HepG2 (cell line): ENCODE data around the gene PRSS2. TPM values are rescaled to one million over a fixed set of nuclear protein-coding genes. Genes with fewer than 3 reads are reported as not detected.

Source experiments
- ATAC-seq: fragments of 200-7000 bp; cut with Tn5 transposase; 3 replicates; pipeline ENCODE4 v1.9.1; 2020; ENCODE audit warnings: mild to moderate bottlenecking, moderate library complexity
- BruUV-seq: library from RNA; stranded (reverse); fragments of 400-500 nt; replicated peaks from 2 replicates; lab custom pipeline; 2021; lab: Mats Ljungman, UMichigan
- CTCF ChIA-PET: fragments of 300-600 bp; formaldehyde crosslinking; extraction: SDS; loops from one replicate; lab custom pipeline; 2021; ENCODE audit warnings: low total read pairs, inconsistent platforms, low intra/inter-chr PET ratio; lab: Yijun Ruan, JAX
- POLR2A ChIA-PET: fragments of 350-600 bp; sonication (Branson Sonifier 250); formaldehyde crosslinking; loops from one replicate; lab custom pipeline; 2020; ENCODE audit warnings: antibody characterized with exemption, inconsistent platforms; lab: Yijun Ruan, JAX
- DNase-seq: peaks from one replicate; pipeline ENCODE4 v3.0.0-alpha.2; 2015; ENCODE audit warnings: low spot score
- FAIRE-seq: peaks from 3 replicates; lab custom pipeline; 2011; peaks lifted over from hg19 to GRCh38; lab: Jason Lieb, UNC
- H2AFZ ChIP-seq: one replicate; pipeline ENCODE4 v1.6.1; 2011; ENCODE audit warnings: low read length, inconsistent platforms
- H3K27ac ChIP-seq: fragments of 300-600 bp; 3 replicates; pipeline ENCODE4 v1.8.0; 2011; ENCODE audit warnings: mixed run types, mild to moderate bottlenecking, mixed read lengths, low read length, inconsistent platforms; ENCODE audit not compliant: insufficient read depth; ENCODE audit errors: extremely low read length
- H3K27me3 ChIP-seq, 2 experiments: fragments of 200-600 bp in 1 of 2; 2 replicates in 1 of 2; 3 replicates in 1 of 2; pipeline versions ENCODE4 v1.6.0 to v1.8.0; 2011; ENCODE audit warnings: low read length in 2 of 2, mild to moderate bottlenecking in 2 of 2, moderate library complexity in 2 of 2, inconsistent platforms in 1 of 2; ENCODE audit not compliant: insufficient read depth in 2 of 2, control insufficient read depth in 1 of 2
- H3K36me3 ChIP-seq, 2 experiments: fragments of 200-600 bp in 1 of 2; replicated peaks in 1 of 2; 2 replicates in 1 of 2; 3 replicates in 1 of 2; pipeline versions ENCODE4 v1.5.1 to v1.8.0; 2011; ENCODE audit warnings: low read length in 2 of 2, inconsistent platforms in 1 of 2; ENCODE audit not compliant: insufficient read depth in 2 of 2, control insufficient read depth in 1 of 2
- H3K4me1 ChIP-seq: 2 replicates; pipeline ENCODE4 v1.5.1; 2012; ENCODE audit warnings: low read length, inconsistent platforms; ENCODE audit not compliant: insufficient read depth
- H3K4me2 ChIP-seq: 2 replicates; pipeline ENCODE4 v1.6.0; 2011; ENCODE audit warnings: low read depth, low read length, inconsistent platforms
- H3K4me3 ChIP-seq, 3 experiments: fragments of 200-600 bp in 1 of 3; sonication (generic), shearing (Covaris generic) in 1 of 3; replicated peaks in 1 of 3; 2 replicates each; pipeline ENCODE4 v1.5.1; 2011 to 2016; ENCODE audit warnings: low read length in 3 of 3, inconsistent platforms in 2 of 3, low read depth in 2 of 3, mild to moderate bottlenecking in 2 of 3, control low read depth in 1 of 3, mixed read lengths in 1 of 3; ENCODE audit not compliant: insufficient read depth in 1 of 3
- H3K79me2 ChIP-seq: one replicate; pipeline ENCODE4 v1.6.1; 2011; ENCODE audit warnings: low read length, inconsistent platforms; ENCODE audit not compliant: insufficient read depth
- H3K9ac ChIP-seq: 2 replicates; pipeline ENCODE4 v1.6.0; 2011; ENCODE audit warnings: mild to moderate bottlenecking, low read depth, low read length, inconsistent platforms; ENCODE audit not compliant: insufficient read depth
- H3K9me3 ChIP-seq: 2 replicates; pipeline ENCODE4 v1.5.1; 2012; ENCODE audit warnings: mild to moderate bottlenecking, low read length
- H4K20me1 ChIP-seq: 2 replicates; pipeline ENCODE4 v1.6.0; 2011; ENCODE audit warnings: inconsistent platforms, mild to moderate bottlenecking, low read length, moderate library complexity; ENCODE audit not compliant: insufficient read depth
- BRD4 ChIP-seq: sonication (generic); formaldehyde crosslinking; IDR thresholded peaks from 2 replicates; pipeline ENCODE4 v1.4.0; 2020; ENCODE audit warnings: missing genetic modification reagents
- MAFK ChIP-seq, 2 experiments: IDR thresholded peaks in 1 of 2; conservative IDR thresholded peaks in 1 of 2; 2 replicates each; pipeline ENCODE4 v1.6.1; 2011; ENCODE audit warnings: improper control_type of control experiment in 2 of 2, low read length in 2 of 2
- MED1 ChIP-seq: sonication (generic); formaldehyde crosslinking; IDR thresholded peaks from 2 replicates; pipeline ENCODE4 v1.4.0; 2020; ENCODE audit warnings: missing genetic modification reagents
- SMARCC2 ChIP-seq: fragments of 450-650 bp; IDR thresholded peaks from 2 replicates; pipeline ENCODE4 v1.6.1; 2017; ENCODE audit warnings: antibody characterized with exemption, mild to moderate bottlenecking
- SUZ12 ChIP-seq: fragments of 150-350 bp; IDR thresholded peaks from 2 replicates; pipeline ENCODE4 v1.6.1; 2014; ENCODE audit warnings: low read depth, low read length
- ZBTB46 ChIP-seq: sonication (generic); formaldehyde crosslinking; IDR thresholded peaks from 2 replicates; pipeline ENCODE4 v1.4.0; 2020; ENCODE audit warnings: mild to moderate bottlenecking, missing genetic modification reagents, borderline replicate concordance
- ZFP36L1 ChIP-seq: sonication (generic); formaldehyde crosslinking; IDR thresholded peaks from 2 replicates; pipeline ENCODE4 v1.8.0; 2022; ENCODE audit warnings: mild to moderate bottlenecking, missing genetic modification reagents, moderate library complexity
- ZNF136 ChIP-seq: sonication (generic); formaldehyde crosslinking; IDR thresholded peaks from 2 replicates; pipeline ENCODE4 v1.8.1; 2022; ENCODE audit warnings: low read depth, mild to moderate bottlenecking, moderate library complexity, missing genetic modification reagents
- ZNF343 ChIP-seq: sonication (generic); formaldehyde crosslinking; IDR thresholded peaks from 2 replicates; pipeline ENCODE4 v1.4.0; 2020; ENCODE audit warnings: mild to moderate bottlenecking, missing genetic modification reagents
- ZNF451 ChIP-seq: sonication (generic); formaldehyde crosslinking; IDR thresholded peaks from 2 replicates; pipeline ENCODE4 v1.5.0; 2020; ENCODE audit warnings: mild to moderate bottlenecking, missing genetic modification reagents
- WGBS: methylation state at CpG from one replicate; pipeline ENCODE4 v1.1.6; 2017; ENCODE audit warnings: low lambda C conversion rate; 5-methylcytosine and 5-hydroxymethylcytosine counted together
- in situ Hi-C: cut with HindIII; loops from 2 replicates; pipeline ENCODE4 v1.10.0; 2017; ENCODE audit warnings: low pct_unique_long_range_greater_than_20kb; ENCODE audit not compliant: extremely low pct_ligation_motif_present
- intact Hi-C: fragments of 100-400 bp; cut with micrococcal nuclease; formaldehyde crosslinking; loops from one replicate; pipeline ENCODE4 v1.10.0; 2022; ENCODE audit not compliant: unreplicated experiment
- polyA plus RNA-seq, 8 experiments: library from polyadenylated mRNA; depleted of rRNA in 3 of 8; stranded (reverse) in 7 of 8; unstranded in 1 of 8; fragments of >200 nt; fragmentation: Illumina TruSeq in 4 of 8; extraction: Trizol in 4 of 8; gene quantifications; 2 replicates each; pipeline versions ENCODE4 v1.2.1 to v1.2.3, GENCODE V29; 2011 to 2016; ENCODE audit warnings: low read depth in 4 of 8, missing spikeins in 1 of 8, mixed read lengths in 1 of 8; ENCODE audit not compliant: insufficient read depth in 1 of 8
- total RNA-seq, 5 experiments: library from RNA; depleted of rRNA; stranded (reverse); fragments of >200 nt; fragmentation: Illumina TruSeq; extraction: Trizol; gene quantifications; 2 replicates each; pipeline ENCODE4 v1.2.3, GENCODE V29; 2016; ENCODE audit warnings: low read depth in 1 of 5
- TF ChIP-seq, protein P1 (sequence below): sonication (generic); formaldehyde crosslinking; conservative IDR thresholded peaks from 2 replicates; pipeline ENCODE4 v1.4.0; 2020; ENCODE audit warnings: missing genetic modification reagents
- TF ChIP-seq, protein P2 (sequence below): sonication (generic); formaldehyde crosslinking; IDR thresholded peaks from 2 replicates; pipeline ENCODE4 v1.4.0; 2020; ENCODE audit warnings: mild to moderate bottlenecking, low read depth, missing genetic modification reagents
- TF ChIP-seq, protein P3 (sequence below): IDR thresholded peaks from 2 replicates; pipeline ENCODE4 v1.6.1; 2016; ENCODE audit warnings: missing compliant biosample characterization, missing genetic modification reagents, borderline replicate concordance
- TF ChIP-seq, protein P4 (sequence below): sonication (generic); formaldehyde crosslinking; IDR thresholded peaks from 2 replicates; pipeline ENCODE4 v1.9.0; 2021; ENCODE audit warnings: missing genetic modification reagents, borderline replicate concordance

PRSS2 gene
- total and polyA plus RNA-seq, 2 of the 13 experiments (the other 11 are each of a cell fraction or from before 2014, with no cell fraction given): not detected

DNA sequence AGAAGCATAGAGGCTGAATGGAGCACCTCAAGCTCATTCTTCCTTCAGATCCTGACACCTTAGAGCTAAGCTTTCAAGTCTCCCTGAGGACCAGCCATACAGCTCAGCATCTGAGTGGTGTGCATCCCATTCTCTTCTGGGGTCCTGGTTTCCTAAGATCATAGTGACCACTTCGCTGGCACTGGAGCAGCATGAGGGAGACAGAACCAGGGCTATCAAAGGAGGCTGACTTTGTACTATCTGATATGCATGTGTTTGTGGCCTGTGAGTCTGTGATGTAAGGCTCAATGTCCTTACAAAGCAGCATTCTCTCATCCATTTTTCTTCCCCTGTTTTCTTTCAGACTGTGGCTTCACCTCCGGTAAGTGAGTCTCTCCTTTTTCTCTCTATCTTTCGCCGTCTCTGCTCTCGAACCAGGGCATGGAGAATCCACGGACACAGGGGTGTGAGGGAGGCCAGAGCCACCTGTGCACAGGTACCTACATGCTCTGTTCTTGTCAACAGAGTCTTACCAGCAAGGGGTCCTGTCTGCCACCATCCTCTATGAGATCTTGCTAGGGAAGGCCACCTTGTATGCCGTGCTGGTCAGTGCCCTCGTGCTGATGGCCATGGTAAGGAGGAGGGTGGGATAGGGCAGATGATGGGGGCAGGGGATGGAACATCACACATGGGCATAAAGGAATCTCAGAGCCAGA, 31.0 kb downstream of the PRSS2 start:
- Histone ChIP-seq H3K4me1 (no peaks in the 10 kb centered on the region), H3K27me3 (peaks cover 6 to 29% of the 10 kb centered on the region in 2 experiments; a peak in 3 of 5 replicates)

More for the DNA sequence above, 31.0 kb downstream of the PRSS2 start:
- no TSS peak for BruUV-seq
- Histone ChIP-seq H2AFZ (no peak overlapping the region), H3K9me3 (no peaks in the 10 kb centered on the region), H3K27ac (no peak overlapping the region), H3K36me3 (no peaks in the 10 kb centered on the region), H3K4me3 (no peak overlapping the region), H3K79me2 (no peaks in the 10 kb centered on the region), H3K4me2 (no peak overlapping the region), H3K9ac (no peak overlapping the region), H4K20me1 (no peaks in the 10 kb centered on the region)
- intact Hi-C loops: no loop called here
- in situ Hi-C loops: no loop called here
- DNase-seq (no peak), ATAC-seq (no peak), FAIRE-seq (no peak)
- TF ChIP-seq ZNF451 (no peak), ZFP36L1 (CRISPR knock-in tag) (no peak), SUZ12 (no peak), SMARCC2 (no peak), ZNF343 (no peak), ZNF136 (CRISPR knock-in tag) (no peak), MED1 (CRISPR knock-in tag) (no peak), ZBTB46 (CRISPR knock-in tag) (no peak), BRD4 (CRISPR knock-in tag) (no peak), MAFK (conservative IDR thresholded peaks at IDR 0.05 in 1 of 2, IDR thresholded peaks at IDR 0.05 in 1 of 2; ENCODE audit: low read length in 2 of 2) (no peak)
- TF ChIP-seq, protein P1, sequence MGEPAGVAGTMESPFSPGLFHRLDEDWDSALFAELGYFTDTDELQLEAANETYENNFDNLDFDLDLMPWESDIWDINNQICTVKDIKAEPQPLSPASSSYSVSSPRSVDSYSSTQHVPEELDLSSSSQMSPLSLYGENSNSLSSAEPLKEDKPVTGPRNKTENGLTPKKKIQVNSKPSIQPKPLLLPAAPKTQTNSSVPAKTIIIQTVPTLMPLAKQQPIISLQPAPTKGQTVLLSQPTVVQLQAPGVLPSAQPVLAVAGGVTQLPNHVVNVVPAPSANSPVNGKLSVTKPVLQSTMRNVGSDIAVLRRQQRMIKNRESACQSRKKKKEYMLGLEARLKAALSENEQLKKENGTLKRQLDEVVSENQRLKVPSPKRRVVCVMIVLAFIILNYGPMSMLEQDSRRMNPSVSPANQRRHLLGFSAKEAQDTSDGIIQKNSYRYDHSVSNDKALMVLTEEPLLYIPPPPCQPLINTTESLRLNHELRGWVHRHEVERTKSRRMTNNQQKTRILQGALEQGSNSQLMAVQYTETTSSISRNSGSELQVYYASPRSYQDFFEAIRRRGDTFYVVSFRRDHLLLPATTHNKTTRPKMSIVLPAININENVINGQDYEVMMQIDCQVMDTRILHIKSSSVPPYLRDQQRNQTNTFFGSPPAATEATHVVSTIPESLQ (CRISPR knock-in tag): no peak
- TF ChIP-seq, protein P2, sequence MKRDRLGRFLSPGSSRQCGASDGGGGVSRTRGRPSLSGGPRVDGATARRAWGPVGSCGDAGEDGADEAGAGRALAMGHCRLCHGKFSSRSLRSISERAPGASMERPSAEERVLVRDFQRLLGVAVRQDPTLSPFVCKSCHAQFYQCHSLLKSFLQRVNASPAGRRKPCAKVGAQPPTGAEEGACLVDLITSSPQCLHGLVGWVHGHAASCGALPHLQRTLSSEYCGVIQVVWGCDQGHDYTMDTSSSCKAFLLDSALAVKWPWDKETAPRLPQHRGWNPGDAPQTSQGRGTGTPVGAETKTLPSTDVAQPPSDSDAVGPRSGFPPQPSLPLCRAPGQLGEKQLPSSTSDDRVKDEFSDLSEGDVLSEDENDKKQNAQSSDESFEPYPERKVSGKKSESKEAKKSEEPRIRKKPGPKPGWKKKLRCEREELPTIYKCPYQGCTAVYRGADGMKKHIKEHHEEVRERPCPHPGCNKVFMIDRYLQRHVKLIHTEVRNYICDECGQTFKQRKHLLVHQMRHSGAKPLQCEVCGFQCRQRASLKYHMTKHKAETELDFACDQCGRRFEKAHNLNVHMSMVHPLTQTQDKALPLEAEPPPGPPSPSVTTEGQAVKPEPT (CRISPR knock-in tag): no peak
- TF ChIP-seq, protein P3, sequence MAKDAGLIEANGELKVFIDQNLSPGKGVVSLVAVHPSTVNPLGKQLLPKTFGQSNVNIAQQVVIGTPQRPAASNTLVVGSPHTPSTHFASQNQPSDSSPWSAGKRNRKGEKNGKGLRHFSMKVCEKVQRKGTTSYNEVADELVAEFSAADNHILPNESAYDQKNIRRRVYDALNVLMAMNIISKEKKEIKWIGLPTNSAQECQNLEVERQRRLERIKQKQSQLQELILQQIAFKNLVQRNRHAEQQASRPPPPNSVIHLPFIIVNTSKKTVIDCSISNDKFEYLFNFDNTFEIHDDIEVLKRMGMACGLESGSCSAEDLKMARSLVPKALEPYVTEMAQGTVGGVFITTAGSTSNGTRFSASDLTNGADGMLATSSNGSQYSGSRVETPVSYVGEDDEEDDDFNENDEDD (CRISPR knock-in tag): no peak
- TF ChIP-seq, protein P4, sequence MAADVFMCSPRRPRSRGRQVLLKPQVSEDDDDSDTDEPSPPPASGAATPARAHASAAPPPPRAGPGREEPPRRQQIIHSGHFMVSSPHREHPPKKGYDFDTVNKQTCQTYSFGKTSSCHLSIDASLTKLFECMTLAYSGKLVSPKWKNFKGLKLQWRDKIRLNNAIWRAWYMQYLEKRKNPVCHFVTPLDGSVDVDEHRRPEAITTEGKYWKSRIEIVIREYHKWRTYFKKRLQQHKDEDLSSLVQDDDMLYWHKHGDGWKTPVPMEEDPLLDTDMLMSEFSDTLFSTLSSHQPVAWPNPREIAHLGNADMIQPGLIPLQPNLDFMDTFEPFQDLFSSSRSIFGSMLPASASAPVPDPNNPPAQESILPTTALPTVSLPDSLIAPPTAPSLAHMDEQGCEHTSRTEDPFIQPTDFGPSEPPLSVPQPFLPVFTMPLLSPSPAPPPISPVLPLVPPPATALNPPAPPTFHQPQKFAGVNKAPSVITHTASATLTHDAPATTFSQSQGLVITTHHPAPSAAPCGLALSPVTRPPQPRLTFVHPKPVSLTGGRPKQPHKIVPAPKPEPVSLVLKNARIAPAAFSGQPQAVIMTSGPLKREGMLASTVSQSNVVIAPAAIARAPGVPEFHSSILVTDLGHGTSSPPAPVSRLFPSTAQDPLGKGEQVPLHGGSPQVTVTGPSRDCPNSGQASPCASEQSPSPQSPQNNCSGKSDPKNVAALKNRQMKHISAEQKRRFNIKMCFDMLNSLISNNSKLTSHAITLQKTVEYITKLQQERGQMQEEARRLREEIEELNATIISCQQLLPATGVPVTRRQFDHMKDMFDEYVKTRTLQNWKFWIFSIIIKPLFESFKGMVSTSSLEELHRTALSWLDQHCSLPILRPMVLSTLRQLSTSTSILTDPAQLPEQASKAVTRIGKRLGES (CRISPR knock-in tag): no peak
- CTCF ChIA-PET: no interaction called here
- POLR2A ChIA-PET: no interaction called here
- WGBS: 9% methylated on average over 8 of the region's 8 CpGs
